Naive B cell (primary cell): Measurements from ENCODE around the gene PREX1. TPM values are rescaled to one million over a fixed set of nuclear protein-coding genes. Genes with fewer than 3 reads are reported as not detected.

Source experiments
- ATAC-seq, 2 donors: fragments of 150-1000 bp; cut with Tn5 transposase; 2 replicates each; pipeline ENCODE4 v1.10.0; 2021; ENCODE audit warnings: low read depth in 2 of 2, mild to moderate bottlenecking in 2 of 2, moderate library complexity in 2 of 2
- DNase-seq: peaks from one replicate; pipeline ENCODE4 v3.0.0; 2022
- H3K27ac Mint-ChIP-seq, 6 donors: one replicate each; pipeline ENCODE4 v1.8.0; 2020 to 2022; ENCODE audit warnings: mild to moderate bottlenecking in 6 of 6, mixed read lengths in 6 of 6, moderate library complexity in 5 of 6, inconsistent platforms in 2 of 6
- H3K27me3 Mint-ChIP-seq, 3 donors: one replicate each; pipeline ENCODE4 v1.8.0; 2021 to 2022; ENCODE audit warnings: mixed read lengths in 3 of 3, mild to moderate bottlenecking in 1 of 3
- H3K36me3 Mint-ChIP-seq, 2 donors: one replicate each; pipeline ENCODE4 v1.8.0; 2020 to 2022; ENCODE audit warnings: mixed read lengths in 2 of 2, inconsistent platforms in 1 of 2, mild to moderate bottlenecking in 1 of 2
- H3K4me1 Mint-ChIP-seq, 3 donors: one replicate each; pipeline ENCODE4 v1.8.0; 2020 to 2022; ENCODE audit warnings: mixed read lengths in 3 of 3, inconsistent platforms in 1 of 3, mild to moderate bottlenecking in 1 of 3, moderate library complexity in 1 of 3
- H3K4me3 Mint-ChIP-seq, 8 donors: one replicate each; pipeline ENCODE4 v1.8.0; 2020 to 2022; ENCODE audit warnings: mild to moderate bottlenecking in 8 of 8, mixed read lengths in 8 of 8, moderate library complexity in 8 of 8, inconsistent platforms in 2 of 8
- H3K9me3 Mint-ChIP-seq, 7 donors: one replicate each; pipeline ENCODE4 v1.8.0; 2020 to 2022; ENCODE audit warnings: mixed read lengths in 7 of 7, mild to moderate bottlenecking in 5 of 7, inconsistent platforms in 2 of 7, moderate library complexity in 1 of 7
- polyA plus RNA-seq, 6 donors: library from polyadenylated mRNA; unstranded; fragments of 300-500 nt; fragmentation: Illumina TruSeq; gene quantifications; one replicate each; pipeline ENCODE4 v1.2.3, GENCODE V29; 2021; ENCODE audit warnings: low read depth in 6 of 6

Gene PREX1
- polyA plus RNA-seq, 6 donors from 2014 or later: 13.3 to 37.5 (median 17.1) TPM

GRCh38 chr20:48728042-48728825 lies 99.6 kb downstream of the PREX1 start:
- ATAC-seq (no peak), DNase-seq (no peak)
- Mint-ChIP-seq H3K36me3 (peaks cover 26 to 34% of the 10 kb centered on the region in 2 donors), H3K9me3 (no peaks in the 10 kb centered on the region), H3K27me3 (no peaks in the 10 kb centered on the region), H3K4me3 (no peak overlapping the region), H3K27ac (peak overlapping the region in 5 of 6 donors; percentile 41 to 84 (median 74)), H3K4me1 (peaks cover 20 to 32% (median 27%) of the 10 kb centered on the region in 3 donors)

GRCh38 chr20:48727226-48727625 lies 100.6 kb downstream of the PREX1 start:
- Mint-ChIP-seq H3K9me3 (no peaks in the 10 kb centered on the region), H3K27me3 (no peaks in the 10 kb centered on the region), H3K36me3 (peaks cover 20 to 30% of the 10 kb centered on the region in 2 donors), H3K4me1 (peaks cover 30 to 39% (median 37%) of the 10 kb centered on the region in 3 donors), H3K27ac (peak overlapping the region in 1 of 6 donors; percentile 74), H3K4me3 (no peak overlapping the region)
- DNase-seq (no peak), ATAC-seq (no peak)

- H3K4me1 Mint-ChIP-seq: peaks cover 46 to 54% (median 50%) of the 10 kb centered on the region in 3 donors
- H3K27ac Mint-ChIP-seq: no peak overlapping the region
- no peak for ATAC-seq
- DNase-seq: no peak
- no peak overlapping the region for H3K4me3 Mint-ChIP-seq
- peaks cover 0 to 5% (median under 1%) of the 10 kb centered on the region in 7 donors for H3K9me3 Mint-ChIP-seq
- H3K36me3 Mint-ChIP-seq: peaks cover 10 to 27% of the 10 kb centered on the region in 2 donors
- H3K27me3 Mint-ChIP-seq: no peaks in the 10 kb centered on the region
These were observed 102.2 kb downstream of the PREX1 start for GRCh38 chr20:48725555-48725991.

- ATAC-seq: no peak
- DNase-seq: no peak
- Mint-ChIP-seq H3K27ac (peak overlapping the region; percentile 37 to 90 (median 76)), H3K9me3 (peaks cover 0 to 5% (median 2%) of the 10 kb centered on the region in 7 donors), H3K4me3 (no peak overlapping the region), H3K27me3 (no peaks in the 10 kb centered on the region), H3K4me1 (peaks cover 50 to 56% (median 52%) of the 10 kb centered on the region in 3 donors), H3K36me3 (peaks cover 10 to 28% of the 10 kb centered on the region in 2 donors)
These were observed 102.8 kb downstream of the PREX1 start for GRCh38 chr20:48724891-48725554.

GRCh38 chr20:48724382-48724781 lies 103.4 kb downstream of the PREX1 start:
- H3K4me3 Mint-ChIP-seq: peak overlapping the region in 5 of 8 donors; percentile 10 to 50 (median 39)
- peaks cover 50 to 58% (median 56%) of the 10 kb centered on the region in 3 donors for H3K4me1 Mint-ChIP-seq
- ATAC-seq (no peak), DNase-seq (no peak)
- no peaks in the 10 kb centered on the region for H3K27me3 Mint-ChIP-seq
- peaks cover 0 to 5% (median 2%) of the 10 kb centered on the region in 7 donors for H3K9me3 Mint-ChIP-seq
- peaks cover 10 to 26% of the 10 kb centered on the region in 2 donors for H3K36me3 Mint-ChIP-seq
- peak overlapping the region; percentile 24 to 94 (median 58) for H3K27ac Mint-ChIP-seq

GRCh38 chr20:48723308-48724264 lies 104.2 kb downstream of the PREX1 start:
- Mint-ChIP-seq H3K36me3 (peaks cover 10 to 24% of the 10 kb centered on the region in 2 donors), H3K4me1 (peaks cover 56 to 66% (median 61%) of the 10 kb centered on the region in 3 donors), H3K9me3 (peaks cover 0 to 5% (median 2%) of the 10 kb centered on the region in 7 donors), H3K27me3 (no peaks in the 10 kb centered on the region), H3K4me3 (peak overlapping the region in 7 of 8 donors; percentile 39 to 93 (median 72)), H3K27ac (peak overlapping the region; percentile 7 to 94 (median 86))
- ATAC-seq (no peak), DNase-seq (no peak)

- peak; percentile 14 for DNase-seq
- peaks cover 0 to 5% (median 2%) of the 10 kb centered on the region in 7 donors for H3K9me3 Mint-ChIP-seq
- peak overlapping the region in 5 of 6 donors; percentile 76 to 93 (median 86) for H3K27ac Mint-ChIP-seq
- H3K36me3 Mint-ChIP-seq: peaks cover 10 to 24% of the 10 kb centered on the region in 2 donors
- no peaks in the 10 kb centered on the region for H3K27me3 Mint-ChIP-seq
- H3K4me3 Mint-ChIP-seq: peak overlapping the region; percentile 0 to 93 (median 74)
- peak; percentile 50 to 60 for ATAC-seq
- peaks cover 61 to 75% (median 70%) of the 10 kb centered on the region in 3 donors for H3K4me1 Mint-ChIP-seq
These were observed 105.0 kb downstream of the PREX1 start for GRCh38 chr20:48722737-48723191.

GRCh38 chr20:48722002-48722731 lies 105.6 kb downstream of the PREX1 start:
- ATAC-seq (peak; percentile 62 to 70), DNase-seq (peak; percentile 25)
- Mint-ChIP-seq H3K4me3 (peak overlapping the region; percentile 0 to 93 (median 74)), H3K4me1 (peaks cover 65 to 81% (median 76%) of the 10 kb centered on the region in 3 donors), H3K36me3 (peaks cover 10 to 24% of the 10 kb centered on the region in 2 donors), H3K27ac (peak overlapping the region; percentile 1 to 93 (median 86)), H3K27me3 (no peaks in the 10 kb centered on the region), H3K9me3 (peaks cover 0 to 5% (median 2%) of the 10 kb centered on the region in 7 donors)

GRCh38 chr20:48721324-48722001 lies 106.3 kb downstream of the PREX1 start:
- peak overlapping the region; percentile 81 to 93 (median 86) for H3K27ac Mint-ChIP-seq
- H3K9me3 Mint-ChIP-seq: peaks cover 0 to 5% (median 2%) of the 10 kb centered on the region in 7 donors
- no peaks in the 10 kb centered on the region for H3K27me3 Mint-ChIP-seq
- peak overlapping the region; percentile 3 to 93 (median 74) for H3K4me3 Mint-ChIP-seq
- H3K4me1 Mint-ChIP-seq: peaks cover 72 to 88% (median 82%) of the 10 kb centered on the region in 3 donors
- peaks cover 10 to 24% of the 10 kb centered on the region in 2 donors for H3K36me3 Mint-ChIP-seq
- DNase-seq (no peak), ATAC-seq (no peak)

- Mint-ChIP-seq H3K9me3 (peaks cover 0 to 5% (median 2%) of the 10 kb centered on the region in 7 donors), H3K36me3 (peaks cover under 1 to 16% of the 10 kb centered on the region in 2 donors), H3K27ac (peak overlapping the region; percentile 49 to 94 (median 88)), H3K27me3 (no peaks in the 10 kb centered on the region), H3K4me1 (peaks cover 82 to 98% (median 92%) of the 10 kb centered on the region in 3 donors), H3K4me3 (peak overlapping the region in 7 of 8 donors; percentile 16 to 80 (median 66))
- no peak for DNase-seq
- ATAC-seq: no peak
These were observed 107.4 kb downstream of the PREX1 start for GRCh38 chr20:48720256-48720985.
